NOMO-1 (cell line): Measurements from ENCODE around the gene EARS2.
A peak's percentile ranks its signal among the peaks of the same experiment; 100 is the strongest.
"Not testable (repeated sequence)": the region's sequence is repeated elsewhere in the genome, so short reads cannot be mapped to it uniquely, and the experiment has no call there.

Experiments
- DNase-seq, 2 experiments: peaks; one replicate each; lab custom pipeline; 2025; ENCODE audit not compliant: unreplicated experiment in 2 of 2; lab: John Stamatoyannopoulos, UW

EARS2 gene

GRCh38 chr16:23556881-23557778 is at the start of gene EARS2, which contains the start of gene UBFD1:
Gene EARS2 (minus strand): TSS chr16:23557350. CDS start chr16:23557343, 7 bp downstream.
Gene UBFD1 (plus strand): TSS chr16:23557727. CDS start chr16:23557743, 16 bp downstream.
- peak; percentile 98 to 100 for DNase-seq

DNA sequence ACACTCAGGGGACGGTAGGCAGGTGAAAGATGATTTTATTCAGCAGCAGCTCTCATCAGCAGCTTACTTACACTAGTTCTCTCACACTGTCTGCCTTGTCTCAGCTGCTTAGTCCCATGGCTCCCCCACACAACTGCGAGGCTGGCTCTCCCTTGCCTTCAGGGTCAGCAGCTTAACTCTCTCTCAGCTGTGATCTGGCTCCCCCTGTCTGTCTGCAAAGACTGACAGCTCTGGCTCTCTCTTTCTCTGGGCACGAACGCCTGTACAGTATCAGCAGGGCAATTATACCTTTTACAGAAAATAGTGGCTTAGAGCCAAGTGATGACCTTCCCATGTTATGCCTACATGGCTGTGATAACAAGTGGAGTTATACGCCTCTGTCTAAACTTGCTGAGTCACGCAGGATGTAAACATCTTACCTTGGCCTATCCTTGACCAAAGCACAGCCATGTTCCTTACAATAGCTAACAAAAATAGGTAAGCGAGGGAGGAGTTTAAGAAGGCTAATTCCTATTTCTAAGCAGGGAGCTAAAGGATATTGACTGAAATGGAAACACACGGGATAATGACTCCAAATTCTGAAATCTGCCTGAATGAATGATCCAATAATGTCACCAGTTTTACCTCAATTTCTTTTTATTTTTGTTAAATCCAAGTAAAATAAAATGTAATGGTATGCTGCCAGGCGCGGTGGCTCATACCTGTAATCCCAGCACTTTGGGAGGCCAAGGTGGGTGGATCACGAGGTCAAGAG is 40.0 kb upstream of the EARS2 start:
- DNase-seq, result peak; percentile 25 to 47

DNA sequence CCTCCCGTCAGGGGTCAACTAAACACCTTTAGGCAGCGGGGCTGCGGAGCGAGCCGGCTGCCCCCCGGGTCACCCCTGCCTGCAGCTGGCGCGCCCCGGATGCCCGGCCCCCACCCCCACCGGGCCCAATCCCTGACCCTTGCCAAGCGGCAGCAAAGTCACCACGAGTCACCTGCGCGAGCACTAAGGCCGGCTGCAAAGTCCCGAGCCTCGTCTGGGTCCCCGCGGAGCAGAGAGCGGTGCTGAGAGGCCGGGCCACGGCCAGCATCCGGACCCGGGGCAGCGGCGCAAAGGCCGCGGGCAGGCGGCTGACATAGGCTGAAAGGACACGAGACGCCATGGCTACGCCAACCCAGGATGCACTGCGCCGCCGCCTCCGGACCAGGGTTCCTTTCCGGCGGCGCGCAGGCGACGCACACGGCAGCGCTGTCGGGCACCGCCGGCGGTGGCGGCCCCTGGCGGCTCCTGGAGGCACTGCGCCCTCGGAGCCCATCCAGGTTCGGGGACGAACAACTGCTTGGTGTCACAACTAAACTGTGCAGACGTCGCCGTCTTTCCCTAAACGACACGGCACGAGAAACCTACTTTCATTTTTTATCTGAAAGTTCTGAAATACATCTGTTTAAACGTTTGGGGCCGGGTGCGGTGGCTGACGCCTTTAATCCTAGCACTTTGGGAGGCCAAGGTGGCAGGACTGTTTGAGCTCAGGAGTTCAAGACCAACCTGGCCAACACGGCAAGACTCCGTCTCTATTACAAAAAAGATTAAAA is 39.0 kb upstream of the EARS2 start, which contains the start of gene NDUFAB1:
Gene NDUFAB1, minus strand, starts transcription at position 366 of the 770 bp plus-strand sequence. Its CDS starts 26 bp downstream, at position 340.
- DNase-seq, result peak; percentile 84 to 89

DNA sequence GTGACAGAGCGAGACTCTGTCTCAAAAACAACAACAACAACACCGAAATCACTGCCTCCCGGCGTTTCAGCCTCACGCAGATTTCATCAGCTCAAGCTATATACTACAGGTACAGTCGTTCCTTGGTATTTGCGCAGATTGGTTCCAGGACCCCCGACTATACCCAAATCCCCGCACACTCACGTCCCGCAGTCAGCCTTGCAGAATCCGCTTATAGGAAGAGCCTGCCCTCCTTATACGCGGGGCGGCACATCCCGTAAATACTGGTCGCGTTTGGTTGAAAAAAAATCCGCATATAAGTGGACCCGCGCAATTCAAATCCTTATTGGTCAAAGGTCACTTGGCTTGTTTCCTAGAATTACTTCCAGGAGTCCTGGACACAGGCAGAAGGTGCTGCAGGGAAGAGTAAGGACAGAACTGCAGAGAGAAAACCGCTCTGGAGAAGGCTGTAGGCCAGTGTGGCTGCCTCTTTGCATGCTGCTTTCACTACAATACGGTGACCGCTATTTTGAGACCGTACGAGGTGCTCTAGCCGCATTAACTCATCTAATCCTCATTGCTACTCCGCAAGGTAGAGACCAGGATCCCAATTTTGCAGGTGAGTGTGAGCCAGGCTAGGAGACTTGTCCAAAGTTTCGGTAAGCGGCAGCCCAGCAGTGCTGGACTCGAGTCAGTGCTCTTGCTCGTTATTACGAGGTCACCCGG is 38.2 kb upstream of the EARS2 start:
- no peak for DNase-seq

DNA sequence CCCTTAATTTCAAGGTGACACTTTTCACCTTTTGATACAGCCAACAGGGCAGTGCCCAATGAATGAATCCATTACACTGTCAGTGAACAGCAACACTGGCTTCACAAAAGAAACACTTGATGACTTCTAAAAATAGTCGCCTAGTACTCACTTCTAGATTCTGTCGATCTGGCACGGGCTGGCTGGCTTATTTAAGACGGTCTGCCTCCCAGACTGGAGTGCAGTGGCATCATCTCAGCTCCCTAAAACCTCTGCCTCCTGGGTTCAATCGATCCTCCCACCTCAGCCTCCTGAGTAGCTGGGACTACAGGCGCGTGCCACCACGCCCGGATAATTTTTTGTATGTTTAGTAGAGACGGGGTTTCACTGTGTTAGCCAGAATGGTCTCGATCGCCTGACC is 37.0 kb upstream of the EARS2 start:
- no peak for DNase-seq

DNA sequence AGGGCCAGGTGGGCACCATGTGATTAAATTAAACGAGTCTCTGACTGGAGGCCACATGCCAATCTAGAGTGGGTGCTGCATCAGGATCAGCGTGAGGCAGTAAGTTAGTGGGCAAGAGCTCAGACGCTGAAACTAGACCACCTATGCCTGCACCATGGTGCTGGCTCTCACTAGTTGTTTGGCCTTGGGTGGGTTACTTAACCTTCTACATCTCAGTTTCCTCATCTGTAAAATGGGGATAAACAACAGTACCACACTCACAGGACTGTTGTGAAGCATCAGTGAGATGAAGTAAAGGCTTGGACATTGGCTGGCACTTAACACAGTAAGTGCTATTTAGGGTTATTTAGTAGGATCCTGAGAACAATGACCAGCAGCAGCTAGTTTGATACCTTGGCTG is 33.0 kb upstream of the EARS2 start:
- DNase-seq, result no peak

- DNase-seq, result no peak
Measured at GRCh38 chr16:23587726-23588125, 30.6 kb upstream of the EARS2 start.

DNA sequence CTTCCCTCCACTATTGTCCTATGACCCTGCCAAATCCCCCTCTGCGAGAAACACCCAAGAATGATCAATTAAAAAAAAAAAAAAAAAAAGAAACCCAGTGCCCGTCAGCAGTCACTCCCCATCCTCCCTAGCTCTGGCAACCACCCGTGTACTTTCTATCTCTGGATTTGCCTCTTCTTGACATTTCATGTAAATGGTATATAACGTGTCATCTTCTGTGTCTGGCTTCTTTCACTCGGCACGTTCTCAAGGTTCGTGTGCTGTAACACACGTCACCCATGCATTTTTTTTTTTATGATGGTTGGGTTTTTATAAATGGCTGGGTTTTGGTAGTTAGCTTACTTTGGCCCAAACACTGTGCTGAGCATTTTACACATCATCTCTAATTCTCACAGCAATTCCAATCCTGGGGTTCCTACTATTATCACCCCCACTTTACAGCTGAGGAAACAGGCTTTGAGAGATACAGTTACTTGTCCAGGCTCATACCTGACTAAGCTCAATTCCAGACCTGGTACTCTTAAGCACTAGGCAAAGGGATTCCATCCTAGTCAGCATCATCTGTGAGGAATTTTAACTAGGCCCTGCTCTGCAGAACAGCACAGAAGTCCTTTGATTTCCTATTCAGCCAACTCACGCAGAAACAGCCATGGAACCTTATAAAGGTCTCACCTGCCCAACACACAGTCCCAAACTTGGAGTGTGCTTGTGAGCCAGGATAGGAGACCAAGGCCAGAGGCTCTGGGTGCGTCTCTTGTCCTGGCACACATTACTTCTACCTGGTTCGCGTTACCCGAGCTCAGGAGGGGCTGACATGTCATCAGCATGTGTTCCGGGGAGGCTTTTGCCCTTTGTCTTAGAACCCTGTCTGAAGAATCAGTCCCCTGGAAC is 27.3 kb upstream of the EARS2 start:
- DNase-seq, result no peak

- DNase-seq, result not testable (repeated sequence)
Measured at GRCh38 chr16:23583271-23583670, 26.1 kb upstream of the EARS2 start.

DNA sequence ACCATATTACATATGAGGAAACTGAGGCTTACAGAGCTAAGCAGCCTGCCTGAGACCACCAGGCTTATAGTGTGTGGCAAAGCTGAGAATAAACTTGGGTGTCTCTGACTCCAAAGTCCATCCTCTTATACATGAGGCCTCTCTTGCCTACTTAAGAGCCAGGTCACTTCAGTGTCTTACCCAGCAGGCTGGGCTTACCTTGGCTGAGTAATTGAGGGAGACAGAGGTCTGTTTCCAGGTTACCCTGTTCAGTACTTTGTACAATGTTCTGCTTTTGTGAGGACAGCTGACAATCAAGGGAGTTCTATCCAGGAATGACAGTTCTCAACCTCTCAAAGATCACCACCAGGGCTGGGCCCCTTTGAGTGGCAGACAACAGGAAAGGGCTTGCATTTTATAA is 24.6 kb upstream of the EARS2 start:
- no peak for DNase-seq

GRCh38 chr16:23580391-23580790 is 23.2 kb upstream of the EARS2 start:
- DNase-seq, result no peak

GRCh38 chr16:23579371-23579770 is 22.2 kb upstream of the EARS2 start:
- DNase-seq, result no peak

- DNase-seq, result no peak
Measured at GRCh38 chr16:23578101-23578830, 21.1 kb upstream of the EARS2 start.

GRCh38 chr16:23577493-23577892 is 20.3 kb upstream of the EARS2 start:
- no peak for DNase-seq

- DNase-seq, result no peak
Measured at GRCh38 chr16:23575834-23576233, 18.7 kb upstream of the EARS2 start.

- no peak for DNase-seq
Measured at GRCh38 chr16:23573817-23574216, 16.7 kb upstream of the EARS2 start.

- no peak for DNase-seq
Measured at GRCh38 chr16:23572394-23572793, 15.2 kb upstream of the EARS2 start.

DNA sequence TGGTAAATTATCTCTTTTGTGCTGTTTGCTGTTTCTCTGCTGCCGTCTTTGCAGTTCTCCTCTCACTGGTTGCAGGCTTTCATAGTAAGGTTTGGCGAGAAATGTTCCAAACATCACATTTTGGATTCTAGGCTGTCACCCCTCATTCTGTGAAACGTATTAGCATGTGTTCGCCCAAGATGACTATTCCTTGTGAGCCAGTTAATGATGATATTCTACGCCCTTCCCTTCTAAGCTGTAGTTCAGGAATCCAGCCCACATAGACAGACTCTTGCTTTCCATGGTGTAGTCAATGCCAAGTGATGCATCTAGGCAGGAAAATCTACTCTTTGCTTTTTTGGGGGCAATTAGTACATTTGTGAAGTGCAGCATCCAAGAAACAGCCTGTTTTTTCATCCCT is 14.7 kb upstream of the EARS2 start:
- no peak for DNase-seq
